Measurements from ENCODE around the gene ABCD1. TPM values are rescaled to one million over a fixed set of nuclear protein-coding genes. Genes with fewer than 3 reads are reported as not detected.

The ABCD1 gene
- total RNA-seq, 1 experiment from 2014 or later = 9.1 TPM

DNA sequence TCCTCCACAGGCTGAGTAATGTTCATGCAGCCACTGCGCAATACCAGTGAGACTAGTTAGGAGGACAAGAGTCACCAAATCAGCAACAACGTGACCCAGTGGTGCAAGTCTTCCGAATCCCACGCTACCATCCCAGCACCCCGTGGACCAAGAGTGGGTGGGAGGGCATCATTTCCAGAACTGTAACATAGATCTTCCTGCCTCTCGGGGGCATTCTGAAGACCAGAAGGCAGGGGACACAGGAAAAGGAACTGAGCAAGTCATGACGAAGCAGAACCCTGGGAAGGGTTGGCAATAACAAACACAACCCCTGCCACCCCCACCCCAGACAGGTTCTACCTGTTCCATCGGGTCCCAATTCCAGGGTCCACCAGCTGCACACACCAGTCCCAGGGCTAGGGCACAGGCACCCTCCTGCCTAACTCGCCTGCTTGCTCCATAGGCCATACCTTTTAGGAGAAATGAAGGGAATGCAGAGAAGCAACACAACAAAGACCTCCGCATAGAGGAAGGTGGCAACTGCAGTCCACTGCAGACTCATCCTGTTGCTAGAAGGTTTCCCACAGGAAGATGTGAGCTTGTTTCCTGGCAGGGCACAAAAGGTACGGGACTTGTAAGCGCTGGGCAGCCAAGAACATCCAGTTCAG, 1.8 kb upstream of the ABCD1 start:
- ATAC-seq = no peak
- H3K27me3 Mint-ChIP-seq (ENCODE audit: low read depth) = no peaks in the 10 kb centered on the region
- H3K36me3 Mint-ChIP-seq = peaks cover 28% of the 10 kb centered on the region
- DNase-seq (ENCODE audit: low spot score) = no peak
- H3K9me3 Mint-ChIP-seq = no peaks in the 10 kb centered on the region
- H3K4me1 Mint-ChIP-seq = peaks cover 18% of the 10 kb centered on the region
- ChIA-PET POLR2A (no interaction called here), CTCF (interaction anchor here (1.5 kb wide), 1 partner anchor 56 kb away, joined by 4 read pairs; no protein-coding TSS in a partner anchor)
- H3K4me3 Mint-ChIP-seq = peak overlapping the region; percentile 77
- 0 out of 2 replicates have a peak overlapping the region, but pooled peaks have one; percentile 63 for H3K27ac Mint-ChIP-seq
- TF ChIP-seq TP53 (CRISPR knock-in tag; IDR thresholded peaks at IDR 0.05) = no peak
- TF ChIP-seq, protein P1, sequence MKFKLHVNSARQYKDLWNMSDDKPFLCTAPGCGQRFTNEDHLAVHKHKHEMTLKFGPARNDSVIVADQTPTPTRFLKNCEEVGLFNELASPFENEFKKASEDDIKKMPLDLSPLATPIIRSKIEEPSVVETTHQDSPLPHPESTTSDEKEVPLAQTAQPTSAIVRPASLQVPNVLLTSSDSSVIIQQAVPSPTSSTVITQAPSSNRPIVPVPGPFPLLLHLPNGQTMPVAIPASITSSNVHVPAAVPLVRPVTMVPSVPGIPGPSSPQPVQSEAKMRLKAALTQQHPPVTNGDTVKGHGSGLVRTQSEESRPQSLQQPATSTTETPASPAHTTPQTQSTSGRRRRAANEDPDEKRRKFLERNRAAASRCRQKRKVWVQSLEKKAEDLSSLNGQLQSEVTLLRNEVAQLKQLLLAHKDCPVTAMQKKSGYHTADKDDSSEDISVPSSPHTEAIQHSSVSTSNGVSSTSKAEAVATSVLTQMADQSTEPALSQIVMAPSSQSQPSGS (CRISPR knock-in tag; IDR thresholded peaks at IDR 0.05; ENCODE audit: borderline replicate concordance, low read depth) = no peak
- TF ChIP-seq, protein P2, sequence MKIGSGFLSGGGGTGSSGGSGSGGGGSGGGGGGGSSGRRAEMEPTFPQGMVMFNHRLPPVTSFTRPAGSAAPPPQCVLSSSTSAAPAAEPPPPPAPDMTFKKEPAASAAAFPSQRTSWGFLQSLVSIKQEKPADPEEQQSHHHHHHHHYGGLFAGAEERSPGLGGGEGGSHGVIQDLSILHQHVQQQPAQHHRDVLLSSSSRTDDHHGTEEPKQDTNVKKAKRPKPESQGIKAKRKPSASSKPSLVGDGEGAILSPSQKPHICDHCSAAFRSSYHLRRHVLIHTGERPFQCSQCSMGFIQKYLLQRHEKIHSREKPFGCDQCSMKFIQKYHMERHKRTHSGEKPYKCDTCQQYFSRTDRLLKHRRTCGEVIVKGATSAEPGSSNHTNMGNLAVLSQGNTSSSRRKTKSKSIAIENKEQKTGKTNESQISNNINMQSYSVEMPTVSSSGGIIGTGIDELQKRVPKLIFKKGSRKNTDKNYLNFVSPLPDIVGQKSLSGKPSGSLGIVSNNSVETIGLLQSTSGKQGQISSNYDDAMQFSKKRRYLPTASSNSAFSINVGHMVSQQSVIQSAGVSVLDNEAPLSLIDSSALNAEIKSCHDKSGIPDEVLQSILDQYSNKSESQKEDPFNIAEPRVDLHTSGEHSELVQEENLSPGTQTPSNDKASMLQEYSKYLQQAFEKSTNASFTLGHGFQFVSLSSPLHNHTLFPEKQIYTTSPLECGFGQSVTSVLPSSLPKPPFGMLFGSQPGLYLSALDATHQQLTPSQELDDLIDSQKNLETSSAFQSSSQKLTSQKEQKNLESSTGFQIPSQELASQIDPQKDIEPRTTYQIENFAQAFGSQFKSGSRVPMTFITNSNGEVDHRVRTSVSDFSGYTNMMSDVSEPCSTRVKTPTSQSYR (CRISPR knock-in tag; IDR thresholded peaks at IDR 0.05) = no peak
- no peak for TF ChIP-seq NFATC4 (CRISPR knock-in tag; IDR thresholded peaks at IDR 0.05)
- TF ChIP-seq, protein P3, sequence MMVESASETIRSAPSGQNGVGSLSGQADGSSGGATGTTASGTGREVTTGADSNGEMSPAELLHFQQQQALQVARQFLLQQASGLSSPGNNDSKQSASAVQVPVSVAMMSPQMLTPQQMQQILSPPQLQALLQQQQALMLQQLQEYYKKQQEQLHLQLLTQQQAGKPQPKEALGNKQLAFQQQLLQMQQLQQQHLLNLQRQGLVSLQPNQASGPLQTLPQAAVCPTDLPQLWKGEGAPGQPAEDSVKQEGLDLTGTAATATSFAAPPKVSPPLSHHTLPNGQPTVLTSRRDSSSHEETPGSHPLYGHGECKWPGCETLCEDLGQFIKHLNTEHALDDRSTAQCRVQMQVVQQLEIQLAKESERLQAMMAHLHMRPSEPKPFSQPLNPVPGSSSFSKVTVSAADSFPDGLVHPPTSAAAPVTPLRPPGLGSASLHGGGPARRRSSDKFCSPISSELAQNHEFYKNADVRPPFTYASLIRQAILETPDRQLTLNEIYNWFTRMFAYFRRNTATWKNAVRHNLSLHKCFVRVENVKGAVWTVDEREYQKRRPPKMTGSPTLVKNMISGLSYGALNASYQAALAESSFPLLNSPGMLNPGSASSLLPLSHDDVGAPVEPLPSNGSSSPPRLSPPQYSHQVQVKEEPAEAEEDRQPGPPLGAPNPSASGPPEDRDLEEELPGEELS (CRISPR knock-in tag; IDR thresholded peaks at IDR 0.05) = no peak
- TF ChIP-seq, protein P4, sequence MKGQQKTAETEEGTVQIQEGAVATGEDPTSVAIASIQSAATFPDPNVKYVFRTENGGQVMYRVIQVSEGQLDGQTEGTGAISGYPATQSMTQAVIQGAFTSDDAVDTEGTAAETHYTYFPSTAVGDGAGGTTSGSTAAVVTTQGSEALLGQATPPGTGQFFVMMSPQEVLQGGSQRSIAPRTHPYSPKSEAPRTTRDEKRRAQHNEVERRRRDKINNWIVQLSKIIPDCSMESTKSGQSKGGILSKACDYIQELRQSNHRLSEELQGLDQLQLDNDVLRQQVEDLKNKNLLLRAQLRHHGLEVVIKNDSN (CRISPR knock-in tag; IDR thresholded peaks at IDR 0.05) = no peak
- no peak for TF ChIP-seq SOX15 (CRISPR knock-in tag; IDR thresholded peaks at IDR 0.05)
- TF ChIP-seq ZNF263 (CRISPR knock-in tag; IDR thresholded peaks at IDR 0.05; ENCODE audit: low read depth) = no peak
- no peak for TF ChIP-seq FOXK1 (CRISPR knock-in tag; IDR thresholded peaks at IDR 0.05)
- TF ChIP-seq, protein P5, sequence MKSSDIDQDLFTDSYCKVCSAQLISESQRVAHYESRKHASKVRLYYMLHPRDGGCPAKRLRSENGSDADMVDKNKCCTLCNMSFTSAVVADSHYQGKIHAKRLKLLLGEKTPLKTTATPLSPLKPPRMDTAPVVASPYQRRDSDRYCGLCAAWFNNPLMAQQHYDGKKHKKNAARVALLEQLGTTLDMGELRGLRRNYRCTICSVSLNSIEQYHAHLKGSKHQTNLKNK (CRISPR knock-in tag; IDR thresholded peaks at IDR 0.05) = no peak
- no peak for TF ChIP-seq SMAD4 (CRISPR knock-in tag; IDR thresholded peaks at IDR 0.05)

DNA sequence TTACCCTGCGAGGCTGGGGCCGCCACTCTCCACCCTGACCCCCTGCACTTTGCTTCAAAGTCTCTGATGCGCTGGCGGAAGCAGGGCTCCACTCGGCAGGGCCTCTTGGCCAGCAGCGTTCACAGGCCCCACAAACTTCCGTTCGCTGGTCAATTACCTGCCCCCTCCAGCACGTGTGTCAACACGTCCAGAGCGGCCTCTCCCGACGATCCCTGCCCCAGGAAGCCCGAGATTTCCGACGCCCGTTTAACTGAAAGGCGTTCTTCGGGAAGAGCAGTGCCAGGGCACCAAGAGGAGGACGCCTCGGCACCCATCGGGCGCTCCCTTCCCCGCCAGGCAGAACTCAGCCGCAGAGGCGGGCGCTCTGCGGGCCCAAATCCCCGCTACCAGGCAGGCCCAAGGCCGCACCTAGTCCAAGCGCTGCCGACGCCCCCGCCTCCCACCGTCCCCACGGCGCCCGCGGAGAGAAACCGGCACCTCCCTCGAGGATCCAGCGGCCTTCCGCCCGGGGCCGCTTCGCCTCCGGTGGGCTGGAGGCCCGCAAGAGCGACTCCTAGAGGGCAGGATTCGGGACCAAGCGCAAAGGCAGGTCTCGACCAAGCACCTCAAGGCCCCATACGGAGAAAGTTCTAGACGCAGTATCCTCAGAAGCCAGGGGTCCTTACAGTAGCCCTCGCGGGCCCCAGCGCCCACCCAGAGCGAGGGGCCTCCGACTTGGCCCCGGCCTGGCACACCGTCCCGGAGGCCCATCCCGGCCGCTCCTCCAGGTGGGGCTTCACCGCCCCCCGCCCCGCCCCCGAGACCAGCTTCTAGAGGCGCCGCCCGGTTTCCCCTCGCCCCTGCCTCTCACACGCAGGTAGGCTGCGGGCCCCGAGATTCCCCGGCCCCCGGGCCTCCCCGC, 1.1 kb upstream of the ABCD1 start:
- POLR2A ChIA-PET = interaction anchor here (0.6 kb wide), 1 partner anchor 793 kb away, joined by 5 read pairs; no protein-coding TSS in a partner anchor
- Mint-ChIP-seq H3K4me1 (peaks cover 18% of the 10 kb centered on the region), H3K36me3 (peaks cover 27% of the 10 kb centered on the region), H3K27ac (0 out of 2 replicates have a peak overlapping the region, but pooled peaks have one; percentile 11), H3K4me3 (peak overlapping the region; percentile 77), H3K9me3 (no peaks in the 10 kb centered on the region), H3K27me3 (ENCODE audit: low read depth) (no peaks in the 10 kb centered on the region)
- DNase-seq (ENCODE audit: low spot score) (peak; percentile 38), ATAC-seq (peak; percentile 7)
- CTCF ChIA-PET = interaction anchor here (0.6 to 1.5 kb wide), 3 partner anchors 14 to 55 kb away, joined by 3 to 4 read pairs (median 3); no protein-coding TSS in a partner anchor
- TF ChIP-seq, protein P6, sequence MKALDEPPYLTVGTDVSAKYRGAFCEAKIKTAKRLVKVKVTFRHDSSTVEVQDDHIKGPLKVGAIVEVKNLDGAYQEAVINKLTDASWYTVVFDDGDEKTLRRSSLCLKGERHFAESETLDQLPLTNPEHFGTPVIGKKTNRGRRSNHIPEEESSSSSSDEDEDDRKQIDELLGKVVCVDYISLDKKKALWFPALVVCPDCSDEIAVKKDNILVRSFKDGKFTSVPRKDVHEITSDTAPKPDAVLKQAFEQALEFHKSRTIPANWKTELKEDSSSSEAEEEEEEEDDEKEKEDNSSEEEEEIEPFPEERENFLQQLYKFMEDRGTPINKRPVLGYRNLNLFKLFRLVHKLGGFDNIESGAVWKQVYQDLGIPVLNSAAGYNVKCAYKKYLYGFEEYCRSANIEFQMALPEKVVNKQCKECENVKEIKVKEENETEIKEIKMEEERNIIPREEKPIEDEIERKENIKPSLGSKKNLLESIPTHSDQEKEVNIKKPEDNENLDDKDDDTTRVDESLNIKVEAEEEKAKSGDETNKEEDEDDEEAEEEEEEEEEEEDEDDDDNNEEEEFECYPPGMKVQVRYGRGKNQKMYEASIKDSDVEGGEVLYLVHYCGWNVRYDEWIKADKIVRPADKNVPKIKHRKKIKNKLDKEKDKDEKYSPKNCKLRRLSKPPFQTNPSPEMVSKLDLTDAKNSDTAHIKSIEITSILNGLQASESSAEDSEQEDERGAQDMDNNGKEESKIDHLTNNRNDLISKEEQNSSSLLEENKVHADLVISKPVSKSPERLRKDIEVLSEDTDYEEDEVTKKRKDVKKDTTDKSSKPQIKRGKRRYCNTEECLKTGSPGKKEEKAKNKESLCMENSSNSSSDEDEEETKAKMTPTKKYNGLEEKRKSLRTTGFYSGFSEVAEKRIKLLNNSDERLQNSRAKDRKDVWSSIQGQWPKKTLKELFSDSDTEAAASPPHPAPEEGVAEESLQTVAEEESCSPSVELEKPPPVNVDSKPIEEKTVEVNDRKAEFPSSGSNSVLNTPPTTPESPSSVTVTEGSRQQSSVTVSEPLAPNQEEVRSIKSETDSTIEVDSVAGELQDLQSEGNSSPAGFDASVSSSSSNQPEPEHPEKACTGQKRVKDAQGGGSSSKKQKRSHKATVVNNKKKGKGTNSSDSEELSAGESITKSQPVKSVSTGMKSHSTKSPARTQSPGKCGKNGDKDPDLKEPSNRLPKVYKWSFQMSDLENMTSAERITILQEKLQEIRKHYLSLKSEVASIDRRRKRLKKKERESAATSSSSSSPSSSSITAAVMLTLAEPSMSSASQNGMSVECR (CRISPR knock-in tag; IDR thresholded peaks at IDR 0.05; ENCODE audit: borderline replicate concordance) = no peak
- TF ChIP-seq, protein P5 (CRISPR knock-in tag; IDR thresholded peaks at IDR 0.05) = no peak
- TF ChIP-seq FOXK1 (CRISPR knock-in tag; IDR thresholded peaks at IDR 0.05) (0 out of 2 replicates have a peak, but pooled peaks have one; percentile 26), ZNF416 (CRISPR knock-in tag; IDR thresholded peaks at IDR 0.05) (no peak), GABPB1 (CRISPR knock-in tag; IDR thresholded peaks at IDR 0.05) (peak; percentile 40; the same call in 1 of the 2 replicates), GTF2I (CRISPR knock-in tag; conservative IDR thresholded peaks at IDR 0.05) (no peak), PRRX2 (CRISPR knock-in tag; IDR thresholded peaks at IDR 0.05) (no peak)
- TF ChIP-seq, protein P7, sequence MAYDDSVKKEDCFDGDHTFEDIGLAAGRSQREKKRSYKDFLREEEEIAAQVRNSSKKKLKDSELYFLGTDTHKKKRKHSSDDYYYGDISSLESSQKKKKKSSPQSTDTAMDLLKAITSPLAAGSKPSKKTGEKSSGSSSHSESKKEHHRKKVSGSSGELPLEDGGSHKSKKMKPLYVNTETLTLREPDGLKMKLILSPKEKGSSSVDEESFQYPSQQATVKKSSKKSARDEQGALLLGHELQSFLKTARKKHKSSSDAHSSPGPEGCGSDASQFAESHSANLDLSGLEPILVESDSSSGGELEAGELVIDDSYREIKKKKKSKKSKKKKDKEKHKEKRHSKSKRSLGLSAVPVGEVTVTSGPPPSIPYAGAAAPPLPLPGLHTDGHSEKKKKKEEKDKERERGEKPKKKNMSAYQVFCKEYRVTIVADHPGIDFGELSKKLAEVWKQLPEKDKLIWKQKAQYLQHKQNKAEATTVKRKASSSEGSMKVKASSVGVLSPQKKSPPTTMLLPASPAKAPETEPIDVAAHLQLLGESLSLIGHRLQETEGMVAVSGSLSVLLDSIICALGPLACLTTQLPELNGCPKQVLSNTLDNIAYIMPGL (CRISPR knock-in tag; IDR thresholded peaks at IDR 0.05) = no peak; the same call in 1 of the 2 replicates
